GM12891 (cell line): ENCODE results near the gene SYNGAP1.

Experiments used
- POLR2A ChIP-seq: IDR thresholded peaks from 2 replicates; pipeline ENCODE4 v1.6.1; 2011; ENCODE audit warnings: low read depth, low read length, control low read depth
- POLR2AphosphoS5 ChIP-seq: IDR thresholded peaks from 2 replicates; pipeline ENCODE4 v1.6.1; 2011; ENCODE audit warnings: low read depth, low read length, control low read depth
- POU2F2 ChIP-seq: IDR thresholded peaks from 2 replicates; pipeline ENCODE4 v1.6.1; 2011; ENCODE audit warnings: low read depth, mild to moderate bottlenecking, control low read depth, low read length, moderate library complexity
- SPI1 ChIP-seq: IDR thresholded peaks from 2 replicates; pipeline ENCODE4 v1.6.1; 2011; ENCODE audit warnings: low read depth, low read length, control low read depth
- TAF1 ChIP-seq: IDR thresholded peaks from 2 replicates; pipeline ENCODE4 v1.6.1; 2011; ENCODE audit warnings: low read depth, low read length, control low read depth

- no peak for TF ChIP-seq POLR2AphosphoS5
- no peak for TF ChIP-seq POLR2A
- no peak for TF ChIP-seq TAF1
- no peak for TF ChIP-seq SPI1
- TF ChIP-seq POU2F2: no peak
These were observed 27.3 kb upstream of the SYNGAP1 start for GRCh38 chr6:33392595-33392948.
